Pancreas (tissue), 10 donors: ENCODE data around the gene TTC4. TPM values are rescaled to one million over a fixed set of nuclear protein-coding genes. Genes with fewer than 3 reads are reported as not detected.
A peak's percentile ranks its signal among the peaks of the same experiment; 100 is the strongest.

Experiments used
- ATAC-seq, 4 donors: fragments of 200-7000 bp; cut with Tn5 transposase; one replicate each; pipeline versions ENCODE4 v1.8.0 to v1.9.1; 2020; ENCODE audit warnings: mild to moderate bottlenecking in 4 of 4, moderate library complexity in 4 of 4
- DNase-seq, 6 donors: peaks; one replicate each; pipeline ENCODE4 v3.0.0-alpha.2; 2020
- FAIRE-seq: peaks from 2 replicates; lab custom pipeline; 2012; peaks lifted over from hg19 to GRCh38; lab: Jason Lieb, UNC
- H3K27ac ChIP-seq, 4 donors: fragments of 200-600 bp; sonication (generic); 1 replicate in 3 of 4; 2 replicates in 1 of 4; pipeline versions ENCODE4 v1.5.0 to v1.8.0; 2020
- H3K27me3 ChIP-seq, 4 donors: fragments of 200-600 bp; one replicate each; pipeline ENCODE4 v1.8.0; 2021
- H3K36me3 ChIP-seq, 3 donors: fragments of 200-600 bp; sonication (generic) in 1 of 3; one replicate each; pipeline versions ENCODE4 v1.5.0 to v1.8.0; 2020 to 2021
- H3K4me1 ChIP-seq, 3 donors: fragments of 200-600 bp; one replicate each; pipeline ENCODE4 v1.8.0; 2021
- H3K4me3 ChIP-seq, 4 donors: fragments of 200-600 bp; sonication (generic) in 2 of 4; one replicate each; pipeline versions ENCODE4 v1.5.0 to v1.8.0; 2020 to 2021
- H3K9me3 ChIP-seq, 4 donors: fragments of 200-600 bp; one replicate each; pipeline ENCODE4 v1.8.0; 2021
- CTCF ChIP-seq, 4 donors: fragments of 200-600 bp; sonication (generic) in 3 of 4; IDR thresholded peaks; one replicate each; pipeline versions ENCODE4 v1.5.0 to v1.8.0; 2021; ENCODE audit warnings: antibody characterized with exemption in 4 of 4
- WGBS, 2 donors: extraction: QIAGEN DNeasy Blood & Tissue Kit; methylation state at CpG; one replicate each; pipeline ENCODE4 v1.1.7; 2013; 5-methylcytosine and 5-hydroxymethylcytosine counted together
- intact Hi-C, 3 donors: fragments of 100-400 bp; cut with DNase I; formaldehyde crosslinking; loops; one replicate each; pipeline versions ENCODE4 v1.11.1 to v1.14.2; 2022
- polyA plus RNA-seq, 2 donors: library from polyadenylated mRNA; stranded (reverse); fragments of 200-250 nt; gene quantifications; one replicate each; pipeline ENCODE4 v1.2.3, GENCODE V29; 2013
- total RNA-seq, 6 donors: library from RNA; stranded (reverse); fragmentation: NEBNext Ultra II Directional in 4 of 6; extraction: Animal tissue kit (Norgen Biotek cat#: 25700) in 4 of 6; gene quantifications; one replicate each; pipeline versions ENCODE4 v1.2.1 to v1.2.4, GENCODE V29; 2021 to 2023
- donor health status: healthy with polysubstance abuse.
- donor health status: DM: no; HTN: no; CAD: no; lungs with moderate emphysema.
- donor health status: DM: no; HTN: no; CAD: no.
- donor health status: control.
- donor health status: control.
- donor health status: Bipolar disorder and iron deficiency.
- donor health status: DM: yes; HTN: yes; CAD: no.
- donor health status: DM: no; HTN: no; CAD: no.
- donor health status: DM: no; HTN: no; CAD: no.
- donor health status: DM: yes; HTN: yes; CAD: no.

TTC4 gene
- total and polyA plus RNA-seq, 8 donors: 4.5 to 14.4 (median 7.3) TPM

GRCh38 chr1:54786778-54787177, 71.1 kb downstream of the TTC4 start:
- peaks cover 0 to 13% (median 0%) of the 10 kb centered on the region in 3 donors for H3K36me3 ChIP-seq
- no peak for ATAC-seq

GRCh38 chr1:54787604-54788003, 71.9 kb downstream of the TTC4 start:
- H3K27me3 ChIP-seq: no peaks in the 10 kb centered on the region
- 86 to 91% methylated on average over 9 to 11 of the region's 11 CpGs for WGBS, 2 donors
- no peak for FAIRE-seq
- TF ChIP-seq CTCF (IDR thresholded peaks at IDR 0.05): no peak
- no peak for ATAC-seq
- H3K9me3 ChIP-seq: no peaks in the 10 kb centered on the region
- H3K4me1 ChIP-seq: no peaks in the 10 kb centered on the region
- H3K27ac ChIP-seq: no peak overlapping the region
- H3K4me3 ChIP-seq: no peak overlapping the region
- intact Hi-C loops: no loop called here
- DNase-seq: no peak
- peaks cover 0 to 13% (median 0%) of the 10 kb centered on the region in 3 donors for H3K36me3 ChIP-seq

More at GRCh38 chr1:54786778-54787177, 71.1 kb downstream of the TTC4 start:
- DNase-seq (no peak), FAIRE-seq (no peak)
- H3K27ac ChIP-seq: no peak overlapping the region
- no peaks in the 10 kb centered on the region for H3K4me1 ChIP-seq
- H3K27me3 ChIP-seq: no peaks in the 10 kb centered on the region
- 94 to 96% methylated on average over 8 of the region's 8 CpGs for WGBS, 2 donors
- TF ChIP-seq CTCF (IDR thresholded peaks at IDR 0.05): no peak
- intact Hi-C loops: no loop called here
- H3K9me3 ChIP-seq: no peaks in the 10 kb centered on the region
- H3K4me3 ChIP-seq: no peak overlapping the region

GRCh38 chr1:54788459-54788858, 72.8 kb downstream of the TTC4 start:
- Histone ChIP-seq H3K4me3 (no peak overlapping the region), H3K4me1 (no peaks in the 10 kb centered on the region), H3K27me3 (no peaks in the 10 kb centered on the region), H3K9me3 (no peaks in the 10 kb centered on the region), H3K27ac (no peak overlapping the region), H3K36me3 (peaks cover 0 to 13% (median 0%) of the 10 kb centered on the region in 3 donors)
- DNase-seq (no peak), FAIRE-seq (no peak), ATAC-seq (no peak)
- TF ChIP-seq CTCF (IDR thresholded peaks at IDR 0.05): no peak
- 77 to 87% methylated on average over 5 of the region's 5 CpGs for WGBS, 2 donors
- intact Hi-C loops: no loop called here

- no peaks in the 10 kb centered on the region for H3K27me3 ChIP-seq
- H3K4me3 ChIP-seq: no peak overlapping the region
- DNase-seq (peak in 1 of 6 donors; percentile 46), FAIRE-seq (no peak), ATAC-seq (peak in 1 of 4 donors; percentile 44)
- intact Hi-C loops: no loop called here
- peaks cover 0 to 9% (median 8%) of the 10 kb centered on the region in 3 donors for H3K4me1 ChIP-seq
- no peaks in the 10 kb centered on the region for H3K9me3 ChIP-seq
- peak; percentile 30 to 39 (median 30) for TF ChIP-seq CTCF (IDR thresholded peaks at IDR 0.05)
- peaks cover 0 to 4% (median 0%) of the 10 kb centered on the region in 3 donors for H3K36me3 ChIP-seq
- 93 to 96% methylated on average over 13 of the region's 13 CpGs for WGBS, 2 donors
- no peak overlapping the region for H3K27ac ChIP-seq
Measured at GRCh38 chr1:54791880-54792522, 76.3 kb downstream of the TTC4 start.

Other genes with a start within 250 kb of the TTC4 start
- gene ACOT11, start 167.6 kb upstream of the TTC4 start, total RNA-seq: 1 to 10 TPM; 2.6 to 6.7 (median 3.1) TPM
- gene ACOT11, start 167.6 kb upstream of the TTC4 start, polyA plus RNA-seq: 1 to 10 TPM; 2.8 to 5.1 TPM
- gene FAM151A, start 92.3 kb upstream of the TTC4 start, total RNA-seq: under 1 TPM in 1 of 6 donors, not detected in 5; 0.12 TPM
- gene FAM151A, start 92.3 kb upstream of the TTC4 start, polyA plus RNA-seq: under 1 TPM in 1 of 2 donors, not detected in 1; 0.21 TPM
- 1 to 10 TPM in 2 of 6 donors, under 1 TPM in 4; 0.38 to 2.2 (median 0.95) TPM for gene MROH7, start 74.1 kb upstream of the TTC4 start, total RNA-seq
- gene MROH7, start 74.1 kb upstream of the TTC4 start, polyA plus RNA-seq: 1 to 10 TPM; 2.0 to 4.6 TPM
- 1 to 10 TPM; 1.0 to 3.6 (median 2.3) TPM for gene PARS2, start 48.7 kb downstream of the TTC4 start, total RNA-seq
- gene PARS2, start 48.7 kb downstream of the TTC4 start, polyA plus RNA-seq: 1 to 10 TPM in 1 of 2 donors, under 1 TPM in 1; 0.61 to 1.7 TPM
- 10 to 100 TPM in 1 of 6 donors, 1 to 10 TPM in 5; 6.7 to 10.6 (median 7.7) TPM for gene TTC22, start 85.5 kb downstream of the TTC4 start, total RNA-seq
- gene TTC22, start 85.5 kb downstream of the TTC4 start, polyA plus RNA-seq: 1 to 10 TPM; 6.1 to 6.2 TPM
- gene DHCR24, start 171.3 kb downstream of the TTC4 start, total RNA-seq: 10 to 100 TPM; 10.6 to 64.7 (median 38.5) TPM
- gene DHCR24, start 171.3 kb downstream of the TTC4 start, polyA plus RNA-seq: 10 to 100 TPM; 10.6 to 11.3 TPM